ENCODE results near the gene NDUFS8. TPM values are rescaled to one million over a fixed set of nuclear protein-coding genes. Genes with fewer than 3 reads are reported as not detected.
A peak's percentile ranks its signal among the peaks of the same experiment; 100 is the strongest.

Gene NDUFS8
- total and polyA plus RNA-seq, 2 experiments from 2014 or later, result 114 to 219 TPM

DNA sequence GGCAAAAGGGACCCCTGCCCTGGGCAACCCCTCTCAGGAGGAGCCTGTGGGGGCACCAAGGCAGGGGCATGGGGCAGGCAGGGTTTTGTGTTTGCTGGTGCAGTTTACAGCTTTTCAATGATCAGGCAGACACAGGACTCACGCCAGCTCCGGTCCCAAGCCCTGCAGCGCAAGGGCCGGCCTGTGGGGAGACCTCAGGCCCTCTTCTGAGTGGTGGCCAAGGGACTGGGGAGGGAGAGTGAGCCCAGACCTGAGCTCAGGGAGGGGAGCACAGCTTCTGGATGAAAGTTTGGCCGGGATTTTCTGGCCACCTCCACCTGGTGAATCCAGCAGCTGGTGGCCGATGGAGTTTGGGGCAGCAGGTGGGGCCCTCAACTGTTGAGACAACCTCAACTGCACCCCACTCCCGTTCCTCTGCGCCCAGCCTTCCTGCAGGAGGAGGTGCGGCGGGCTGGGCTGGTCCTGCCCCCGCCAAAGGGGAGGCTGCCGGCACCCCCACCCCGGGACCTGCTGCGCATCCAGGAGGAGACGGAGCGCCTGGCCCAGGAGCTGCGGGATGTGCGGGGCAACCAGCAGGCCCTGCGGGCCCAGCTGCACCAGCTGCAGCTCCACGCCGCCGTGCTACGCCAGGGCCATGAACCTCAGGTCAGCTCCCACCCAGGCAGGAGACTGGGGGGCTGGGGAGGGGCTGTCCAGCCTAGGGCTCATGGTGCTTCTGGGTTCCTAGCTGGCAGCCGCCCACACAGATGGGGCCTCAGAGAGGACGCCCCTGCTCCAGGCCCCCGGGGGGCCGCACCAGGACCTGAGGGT, 11.9 kb downstream of the NDUFS8 start:
- no peak for DNase-seq
- Histone ChIP-seq H4K20me1 (ENCODE audit: insufficient read depth) (no peaks in the 10 kb centered on the region), H3K36me3 (ENCODE audit: low read depth) (no peaks in the 10 kb centered on the region), H3K4me3 (no peak overlapping the region), H3K9me3 (ENCODE audit: low read depth) (no peaks in the 10 kb centered on the region), H3K9ac (no peak overlapping the region), H2AFZ (no peak overlapping the region), H3K27me3 (replicated peaks; ENCODE audit: insufficient read depth) (no peaks in the 10 kb centered on the region), H3K79me2 (ENCODE audit: insufficient read depth) (peaks cover 49% of the 10 kb centered on the region), H3K4me1 (ENCODE audit: insufficient read depth) (peaks cover 9% of the 10 kb centered on the region; the same call in 1 of the 2 replicates), H3K9me2 (ENCODE audit: insufficient read depth) (no peaks in the 10 kb centered on the region), H3K4me2 (ENCODE audit: unreplicated experiment) (no peak overlapping the region), H3K27ac (no peak overlapping the region), H3F3A (ENCODE audit: insufficient read depth) (no peaks in the 10 kb centered on the region)
- WGBS, 2 experiments (ENCODE audit: low coverage in 1 of 2, low lambda C conversion rate in 2 of 2, missing lambda C conversion rate in 2 of 2), result 89 to 90% methylated on average over 18 to 25 of the region's 27 CpGs
- in situ Hi-C loops (cut with MboI), result no loop called here
- TF ChIP-seq EZH2phosphoT487 (IDR thresholded peaks at IDR 0.05; ENCODE audit: insufficient read depth, low read depth), result no peak
- TF ChIP-seq EZH2 (IDR thresholded peaks at IDR 0.05; ENCODE audit: insufficient read depth, poor library complexity, severe bottlenecking), result no peak

- TF ChIP-seq EZH2 (IDR thresholded peaks at IDR 0.05; ENCODE audit: insufficient read depth, poor library complexity, severe bottlenecking), result no peak
- TF ChIP-seq EZH2phosphoT487 (IDR thresholded peaks at IDR 0.05; ENCODE audit: insufficient read depth, low read depth), result no peak
- H3K4me1 ChIP-seq (ENCODE audit: insufficient read depth), result peaks cover 9% of the 10 kb centered on the region; the same call in 1 of the 2 replicates
- no peak overlapping the region for H3K4me3 ChIP-seq
- H3K79me2 ChIP-seq (ENCODE audit: insufficient read depth), result peaks cover 43% of the 10 kb centered on the region
- no peak overlapping the region for H3K9ac ChIP-seq
- no peaks in the 10 kb centered on the region for H3K9me3 ChIP-seq (ENCODE audit: low read depth)
- no peaks in the 10 kb centered on the region for H3K36me3 ChIP-seq (ENCODE audit: low read depth)
- H2AFZ ChIP-seq, result no peak overlapping the region
- no peaks in the 10 kb centered on the region for H3K27me3 ChIP-seq (replicated peaks; ENCODE audit: insufficient read depth)
- no peak overlapping the region for H3K4me2 ChIP-seq (ENCODE audit: unreplicated experiment)
- H3F3A ChIP-seq (ENCODE audit: insufficient read depth), result no peaks in the 10 kb centered on the region
- in situ Hi-C loops (cut with MboI), result no loop called here
- WGBS, 2 experiments (ENCODE audit: low coverage in 1 of 2, low lambda C conversion rate in 2 of 2, missing lambda C conversion rate in 2 of 2), result 73 to 78% methylated on average over 6 to 8 of the region's 8 CpGs
- H3K27ac ChIP-seq, result no peak overlapping the region
- H3K9me2 ChIP-seq (ENCODE audit: insufficient read depth), result no peaks in the 10 kb centered on the region
- no peaks in the 10 kb centered on the region for H4K20me1 ChIP-seq (ENCODE audit: insufficient read depth)
- no peak for DNase-seq
These were observed 12.5 kb downstream of the NDUFS8 start for GRCh38 chr11:68043029-68043348.

- no peak overlapping the region for H3K4me2 ChIP-seq (ENCODE audit: unreplicated experiment)
These were observed 13.1 kb downstream of the NDUFS8 start for GRCh38 chr11:68043349-68044144.

GRCh38 chr11:68044145-68044813, 13.8 kb downstream of the NDUFS8 start:
- H3K4me3 ChIP-seq, result no peak overlapping the region
- no peaks in the 10 kb centered on the region for H3F3A ChIP-seq (ENCODE audit: insufficient read depth)
- WGBS, 2 experiments (ENCODE audit: low coverage in 1 of 2, low lambda C conversion rate in 2 of 2, missing lambda C conversion rate in 2 of 2), result 95 to 97% methylated on average over 19 to 22 of the region's 24 CpGs
- H3K9me2 ChIP-seq (ENCODE audit: insufficient read depth), result no peaks in the 10 kb centered on the region
- no peaks in the 10 kb centered on the region for H4K20me1 ChIP-seq (ENCODE audit: insufficient read depth)
- in situ Hi-C loops (cut with MboI), result no loop called here
- no peaks in the 10 kb centered on the region for H3K36me3 ChIP-seq (ENCODE audit: low read depth)
- peaks cover 30% of the 10 kb centered on the region for H3K79me2 ChIP-seq (ENCODE audit: insufficient read depth)
- H3K4me2 ChIP-seq (ENCODE audit: unreplicated experiment), result no peak overlapping the region
- H2AFZ ChIP-seq, result no peak overlapping the region
- no peak overlapping the region for H3K27ac ChIP-seq
- 0 out of 2 replicates have a peak, but pooled peaks cover 3% of the 10 kb centered on the region for H3K4me1 ChIP-seq (ENCODE audit: insufficient read depth)
- no peaks in the 10 kb centered on the region for H3K27me3 ChIP-seq (replicated peaks; ENCODE audit: insufficient read depth)
- no peak overlapping the region for H3K9ac ChIP-seq
- DNase-seq, result no peak
- TF ChIP-seq EZH2phosphoT487 (IDR thresholded peaks at IDR 0.05; ENCODE audit: insufficient read depth, low read depth) (no peak), EZH2 (IDR thresholded peaks at IDR 0.05; ENCODE audit: insufficient read depth, poor library complexity, severe bottlenecking) (no peak)
- no peaks in the 10 kb centered on the region for H3K9me3 ChIP-seq (ENCODE audit: low read depth)

More at GRCh38 chr11:68043349-68044144, 13.1 kb downstream of the NDUFS8 start:
- Histone ChIP-seq H3K36me3 (ENCODE audit: low read depth) (no peaks in the 10 kb centered on the region), H3K9me2 (ENCODE audit: insufficient read depth) (no peaks in the 10 kb centered on the region), H3K4me3 (no peak overlapping the region), H3K4me1 (ENCODE audit: insufficient read depth) (0 out of 2 replicates have a peak, but pooled peaks cover 3% of the 10 kb centered on the region), H3K79me2 (ENCODE audit: insufficient read depth) (peaks cover 37% of the 10 kb centered on the region), H3K9me3 (ENCODE audit: low read depth) (no peaks in the 10 kb centered on the region), H4K20me1 (ENCODE audit: insufficient read depth) (no peaks in the 10 kb centered on the region), H3F3A (ENCODE audit: insufficient read depth) (no peaks in the 10 kb centered on the region), H3K27ac (no peak overlapping the region), H2AFZ (no peak overlapping the region), H3K9ac (no peak overlapping the region), H3K27me3 (replicated peaks; ENCODE audit: insufficient read depth) (no peaks in the 10 kb centered on the region)
- in situ Hi-C loops (cut with MboI), result no loop called here
- DNase-seq, result peak; percentile 42
- TF ChIP-seq EZH2phosphoT487 (IDR thresholded peaks at IDR 0.05; ENCODE audit: insufficient read depth, low read depth), result no peak
- TF ChIP-seq EZH2 (IDR thresholded peaks at IDR 0.05; ENCODE audit: insufficient read depth, poor library complexity, severe bottlenecking), result no peak
- 78 to 81% methylated on average over 27 to 32 of the region's 36 CpGs for WGBS, 2 experiments (ENCODE audit: low coverage in 1 of 2, low lambda C conversion rate in 2 of 2, missing lambda C conversion rate in 2 of 2)
